H9 (cell line): ENCODE measurements around the gene CSNK2A2. TPM values are rescaled to one million over a fixed set of nuclear protein-coding genes. Genes with fewer than 3 reads are reported as not detected.

ENCODE experiments used
- DNase-seq: peaks from one replicate; pipeline ENCODE4 v3.0.0-alpha.2; 2017
- H2AFZ ChIP-seq: one replicate; pipeline ENCODE4 v1.6.1; 2013; ENCODE audit warnings: mild to moderate bottlenecking, low read length, control low read depth, moderate library complexity
- H2AK5ac ChIP-seq: 2 replicates; pipeline ENCODE4 v1.6.1; 2013; ENCODE audit warnings: low read length, control low read depth, mixed read lengths; ENCODE audit not compliant: insufficient read length
- H2BK120ac ChIP-seq: one replicate; pipeline ENCODE4 v1.6.1; 2013; ENCODE audit warnings: low read depth, mild to moderate bottlenecking, low read length, control low read depth, inconsistent platforms; ENCODE audit not compliant: poor library complexity, severe bottlenecking
- H2BK12ac ChIP-seq: 2 replicates; pipeline ENCODE4 v1.6.1; 2013; ENCODE audit warnings: low read length, control low read depth, mixed read lengths, low read depth; ENCODE audit not compliant: insufficient read length
- H2BK15ac ChIP-seq: 2 replicates; pipeline ENCODE4 v1.6.1; 2013; ENCODE audit warnings: low read depth, low read length, control low read depth
- H2BK20ac ChIP-seq: one replicate; pipeline ENCODE4 v1.6.1; 2013; ENCODE audit warnings: low read depth, mild to moderate bottlenecking, low read length, control low read depth, inconsistent platforms; ENCODE audit not compliant: poor library complexity, severe bottlenecking
- H2BK5ac ChIP-seq: 2 replicates; pipeline ENCODE4 v1.6.1; 2013; ENCODE audit warnings: low read length, control low read depth, mixed read lengths; ENCODE audit not compliant: insufficient read length
- H3K14ac ChIP-seq: 2 replicates; pipeline ENCODE4 v1.6.1; 2013; ENCODE audit warnings: low read length, control low read depth; ENCODE audit not compliant: insufficient read depth
- H3K18ac ChIP-seq: 2 replicates; pipeline ENCODE4 v1.6.1; 2013; ENCODE audit warnings: low read depth, mild to moderate bottlenecking, mixed read lengths, low read length, control low read depth; ENCODE audit not compliant: insufficient read length
- H3K23ac ChIP-seq: 2 replicates; pipeline ENCODE4 v1.6.1; 2013; ENCODE audit warnings: low read length, control low read depth, mixed read lengths, low read depth; ENCODE audit not compliant: insufficient read length
- H3K23me2 ChIP-seq: 2 replicates; pipeline ENCODE4 v1.6.1; 2013; ENCODE audit warnings: low read depth, mild to moderate bottlenecking, mixed read lengths, low read length, control low read depth; ENCODE audit not compliant: insufficient read length, poor library complexity, severe bottlenecking
- H3K27ac ChIP-seq: 2 replicates; pipeline ENCODE4 v1.5.1; 2013; ENCODE audit warnings: low read length, control low read depth, mixed read lengths, low read depth; ENCODE audit not compliant: insufficient read length
- H3K27me3 ChIP-seq: 2 replicates; pipeline ENCODE4 v1.6.1; 2013; ENCODE audit warnings: low read length, control low read depth, inconsistent platforms; ENCODE audit not compliant: insufficient read depth
- H3K4ac ChIP-seq: 2 replicates; pipeline ENCODE4 v1.6.1; 2013; ENCODE audit warnings: low read depth, mild to moderate bottlenecking, control low read depth, inconsistent platforms, low read length, moderate library complexity
- H3K4me1 ChIP-seq: 2 replicates; pipeline ENCODE4 v1.6.1; 2013; ENCODE audit warnings: low read length, control low read depth, inconsistent platforms; ENCODE audit not compliant: insufficient read depth
- H3K4me2 ChIP-seq: 2 replicates; pipeline ENCODE4 v1.6.1; 2013; ENCODE audit warnings: low read length, control low read depth, mixed read lengths; ENCODE audit not compliant: insufficient read length, insufficient read depth
- H3K56ac ChIP-seq: 2 replicates; pipeline ENCODE4 v1.6.1; 2013; ENCODE audit warnings: low read depth, mild to moderate bottlenecking, mixed read lengths, low read length, control low read depth; ENCODE audit not compliant: insufficient read length
- H3K79me1 ChIP-seq: 2 replicates; pipeline ENCODE4 v1.6.1; 2013; ENCODE audit warnings: low read depth, mild to moderate bottlenecking, moderate library complexity, low read length, control low read depth, inconsistent platforms; ENCODE audit not compliant: insufficient read depth, poor library complexity, severe bottlenecking
- H3K79me2 ChIP-seq: 2 replicates; pipeline ENCODE4 v1.6.1; 2013; ENCODE audit warnings: low read length, control low read depth, inconsistent platforms; ENCODE audit not compliant: insufficient read depth
- H3K9ac ChIP-seq: 2 replicates; pipeline ENCODE4 v1.6.1; 2013; ENCODE audit warnings: low read length, control low read depth, mixed read lengths; ENCODE audit not compliant: insufficient read length; ENCODE audit errors: extremely low read depth
- H3K9me3 ChIP-seq: one replicate; pipeline ENCODE4 v1.6.1; 2013; ENCODE audit warnings: low read depth, low read length, inconsistent platforms; ENCODE audit not compliant: control insufficient read depth
- H3T11ph ChIP-seq: one replicate; pipeline ENCODE4 v1.6.1; 2013; ENCODE audit warnings: mild to moderate bottlenecking, low read length, control low read depth, inconsistent platforms
- H4K20me1 ChIP-seq: one replicate; pipeline ENCODE4 v1.6.1; 2013; ENCODE audit not compliant: control insufficient read depth, insufficient read length, insufficient read depth
- H4K5ac ChIP-seq: 2 replicates; pipeline ENCODE4 v1.6.1; 2013; ENCODE audit warnings: low read depth, mild to moderate bottlenecking, mixed read lengths, low read length, control low read depth; ENCODE audit not compliant: insufficient read length
- H4K8ac ChIP-seq: replicated peaks from 2 replicates; pipeline ENCODE4 v1.6.1; 2013; ENCODE audit warnings: low read length, control low read depth, mixed read lengths, low read depth; ENCODE audit not compliant: insufficient read length
- H4K91ac ChIP-seq: 2 replicates; pipeline ENCODE4 v1.6.1; 2013; ENCODE audit warnings: low read depth, mild to moderate bottlenecking, moderate library complexity, mixed read lengths, low read length, control low read depth; ENCODE audit not compliant: insufficient read length
- H3K27ac Mint-ChIP-seq, 3 experiments: 2 replicates in 2 of 3; 3 replicates in 1 of 3; pipeline ENCODE4 v1.8.0; 2020 to 2021; ENCODE audit warnings: mixed read lengths in 3 of 3, mild to moderate bottlenecking in 1 of 3, moderate library complexity in 1 of 3
- H3K27me3 Mint-ChIP-seq: 2 replicates; pipeline ENCODE4 v1.8.0; 2021; ENCODE audit warnings: low read depth, mild to moderate bottlenecking, moderate library complexity, mixed read lengths
- H3K36me3 Mint-ChIP-seq, 3 experiments: 2 replicates in 2 of 3; 3 replicates in 1 of 3; pipeline ENCODE4 v1.8.0; 2020 to 2021; ENCODE audit warnings: low read depth in 3 of 3, mixed read lengths in 3 of 3; ENCODE audit not compliant: insufficient read depth in 1 of 3
- H3K4me1 Mint-ChIP-seq, 2 experiments: 2 replicates each; pipeline ENCODE4 v1.8.0; 2020; ENCODE audit warnings: mixed read lengths in 2 of 2
- H3K4me3 Mint-ChIP-seq, 2 experiments: 2 replicates in 1 of 2; 3 replicates in 1 of 2; pipeline ENCODE4 v1.8.0; 2020 to 2021; ENCODE audit warnings: mild to moderate bottlenecking in 2 of 2, mixed read lengths in 2 of 2, moderate library complexity in 1 of 2
- H3K9me3 Mint-ChIP-seq, 2 experiments: 2 replicates in 1 of 2; 3 replicates in 1 of 2; pipeline ENCODE4 v1.8.0; 2020; ENCODE audit warnings: mild to moderate bottlenecking in 2 of 2, mixed read lengths in 2 of 2, moderate library complexity in 1 of 2
- CTCF ChIP-seq: fragments of 200-600 bp; sonication (generic); conservative IDR thresholded peaks from 3 replicates; pipeline ENCODE4 v1.8.0; 2021; ENCODE audit warnings: antibody characterized with exemption, mild to moderate bottlenecking
- WGBS: extraction: QIAGEN DNeasy Blood & Tissue Kit; methylation state at CpG from one replicate; pipeline ENCODE4 v1.1.7; 2013; ENCODE audit warnings: missing lambda C conversion rate, low lambda C conversion rate, mixed read lengths; ENCODE audit not compliant: insufficient read length; ENCODE audit errors: extremely low coverage; 5-methylcytosine and 5-hydroxymethylcytosine counted together
- total RNA-seq: library from RNA; stranded (reverse); gene quantifications from 2 replicates; pipeline ENCODE4 v1.2.1, GENCODE V29; 2021

CSNK2A2 gene
- total RNA-seq, 1 experiment from 2014 or later = 134 TPM

- Histone ChIP-seq H3K79me1 (peaks cover 13% of the 10 kb centered on the region), H3K4me2 (peak overlapping the region; percentile 86), H2AFZ (no peak overlapping the region), H4K5ac (no peak overlapping the region), H3K56ac (no peak overlapping the region), H3K9ac (no peak overlapping the region), H4K91ac (no peak overlapping the region), H3K27me3 (no peaks in the 10 kb centered on the region), H3K9me3 (no peaks in the 10 kb centered on the region), H2BK12ac (no peak overlapping the region), H3K79me2 (peaks cover 25% of the 10 kb centered on the region), H2BK120ac (no peak overlapping the region), H4K8ac (no peak overlapping the region), H3K23ac (no peak overlapping the region), H2BK15ac (no peak overlapping the region), H3T11ph (no peak overlapping the region), H4K20me1 (no peaks in the 10 kb centered on the region), H3K14ac (no peak overlapping the region), H3K23me2 (peaks cover 6% of the 10 kb centered on the region), H2AK5ac (no peak overlapping the region), H3K18ac (no peak overlapping the region), H3K4me1 (peaks cover 10% of the 10 kb centered on the region), H3K4ac (no peak overlapping the region), H2BK5ac (no peak overlapping the region), H2BK20ac (no peak overlapping the region), H3K27ac (no peak overlapping the region)
- TF ChIP-seq CTCF = peak; percentile 47; the same call in 2 of the 3 replicates
- DNase-seq = no peak
- Mint-ChIP-seq H3K27ac (no peak overlapping the region; a peak in 1 of 7 replicates), H3K9me3 (no peaks in the 10 kb centered on the region; a peak in 1 of 5 replicates), H3K36me3 (no peaks in the 10 kb centered on the region), H3K4me3 (peak overlapping the region; percentile 89 to 94), H3K27me3 (no peaks in the 10 kb centered on the region), H3K4me1 (peaks cover 30% of the 10 kb centered on the region in 2 experiments)
- WGBS = no CpG with 5 or more reads among the region's 7 CpGs
These were observed 70.8 kb downstream of the CSNK2A2 start for GRCh38 chr16:58127033-58127556.
